ENCODE data around the gene CCL23.

The CCL23 gene

DNA sequence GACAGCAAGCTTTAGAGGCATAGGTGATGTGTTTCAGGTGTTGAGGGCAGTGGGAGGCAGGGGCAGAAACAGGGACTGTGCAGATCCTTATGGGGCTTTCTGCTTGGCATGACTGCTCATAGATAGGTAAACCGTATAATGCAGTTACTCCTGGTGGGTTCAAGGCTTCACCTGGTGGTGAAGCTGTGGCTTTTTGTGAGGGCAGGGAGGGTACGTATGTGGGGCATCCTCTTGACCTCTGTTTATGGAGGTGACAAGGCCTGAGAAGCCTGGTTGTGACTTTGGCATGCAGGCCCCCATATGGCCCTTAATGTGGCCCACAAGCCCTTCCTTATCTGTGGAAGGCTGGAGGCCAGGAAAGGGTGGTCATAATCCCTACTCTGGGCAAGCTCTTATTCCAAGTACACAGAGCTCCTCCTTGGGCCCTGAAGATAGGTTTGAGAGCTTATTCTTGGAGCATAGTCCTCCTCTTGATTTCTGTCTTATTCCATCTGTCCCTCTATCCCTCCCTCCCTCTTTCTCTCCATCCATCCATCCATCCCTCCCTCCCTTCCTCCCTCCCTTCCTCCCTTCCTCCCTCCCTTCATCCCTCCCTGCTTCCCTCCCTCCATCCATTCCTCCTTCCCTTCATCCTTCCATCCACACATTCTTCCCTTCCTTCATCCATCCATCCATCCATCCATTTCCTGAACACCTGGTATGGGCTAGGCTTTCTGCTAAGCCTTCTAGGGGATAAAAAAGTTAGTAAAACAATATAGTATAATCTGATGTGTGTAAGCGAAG, 35.2 kb downstream of the CCL23 start:
- no peak for DNase-seq (ENCODE audit: extremely low read depth, low read depth)
- TF ChIP-seq, protein P1, sequence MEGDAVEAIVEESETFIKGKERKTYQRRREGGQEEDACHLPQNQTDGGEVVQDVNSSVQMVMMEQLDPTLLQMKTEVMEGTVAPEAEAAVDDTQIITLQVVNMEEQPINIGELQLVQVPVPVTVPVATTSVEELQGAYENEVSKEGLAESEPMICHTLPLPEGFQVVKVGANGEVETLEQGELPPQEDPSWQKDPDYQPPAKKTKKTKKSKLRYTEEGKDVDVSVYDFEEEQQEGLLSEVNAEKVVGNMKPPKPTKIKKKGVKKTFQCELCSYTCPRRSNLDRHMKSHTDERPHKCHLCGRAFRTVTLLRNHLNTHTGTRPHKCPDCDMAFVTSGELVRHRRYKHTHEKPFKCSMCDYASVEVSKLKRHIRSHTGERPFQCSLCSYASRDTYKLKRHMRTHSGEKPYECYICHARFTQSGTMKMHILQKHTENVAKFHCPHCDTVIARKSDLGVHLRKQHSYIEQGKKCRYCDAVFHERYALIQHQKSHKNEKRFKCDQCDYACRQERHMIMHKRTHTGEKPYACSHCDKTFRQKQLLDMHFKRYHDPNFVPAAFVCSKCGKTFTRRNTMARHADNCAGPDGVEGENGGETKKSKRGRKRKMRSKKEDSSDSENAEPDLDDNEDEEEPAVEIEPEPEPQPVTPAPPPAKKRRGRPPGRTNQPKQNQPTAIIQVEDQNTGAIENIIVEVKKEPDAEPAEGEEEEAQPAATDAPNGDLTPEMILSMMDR (IDR thresholded peaks at IDR 0.05; ENCODE audit: low read depth, low read length, missing control alignments) = no peak
- no peak overlapping the region for H3K4me3 ChIP-seq (replicated peaks; ENCODE audit: low read depth, low read length)

DNA sequence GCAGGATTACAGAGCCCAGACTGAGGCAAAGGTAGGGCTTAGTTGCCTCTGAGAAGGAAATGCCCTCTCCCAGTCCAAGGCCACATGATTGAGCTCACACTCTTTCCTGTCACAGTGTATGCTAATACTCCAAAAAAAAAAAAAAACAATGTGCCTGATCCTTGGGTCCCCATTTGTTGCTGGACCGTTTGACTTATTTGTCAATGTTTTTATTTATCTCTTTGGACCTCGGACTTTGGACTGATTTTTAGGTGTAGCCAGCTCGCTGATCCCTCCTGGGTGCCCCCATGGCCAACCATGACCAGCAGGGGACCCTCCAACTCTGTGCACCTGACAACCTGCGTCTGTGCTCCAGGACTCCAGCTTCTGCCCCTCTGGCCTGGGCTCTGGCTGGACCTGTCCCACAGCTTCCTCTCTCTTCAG, 35.9 kb downstream of the CCL23 start:
- no peak for DNase-seq (ENCODE audit: extremely low read depth, low read depth)
- TF ChIP-seq, protein P1 (IDR thresholded peaks at IDR 0.05; ENCODE audit: low read depth, low read length, missing control alignments) = no peak
- no peak overlapping the region for H3K4me3 ChIP-seq (replicated peaks; ENCODE audit: low read depth, low read length)

DNA sequence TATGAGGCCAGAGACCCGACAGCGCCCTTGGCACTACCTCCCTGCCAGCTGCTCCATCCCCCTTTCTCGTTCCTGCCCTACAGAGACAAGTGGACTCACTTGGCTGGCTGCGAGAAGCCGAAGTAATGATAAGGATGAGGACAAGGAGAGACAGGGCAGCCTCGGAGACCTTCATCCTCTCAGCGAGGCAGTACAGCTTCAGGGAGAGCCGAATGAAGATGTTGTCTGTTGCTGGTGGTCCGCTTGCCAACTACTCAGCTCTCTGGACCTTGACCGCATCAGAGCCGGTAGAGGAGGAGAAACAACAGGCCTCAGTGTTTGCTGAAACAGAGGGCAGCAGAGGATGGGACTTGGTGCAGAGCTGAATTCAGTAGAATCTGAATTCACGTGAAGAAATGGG, 36.5 kb downstream of the CCL23 start, which contains the start of gene CCL16:
Gene CCL16, minus strand, starts transcription at position 252 of the 400 bp plus-strand sequence. Its CDS starts 77 bp downstream, at position 175.
- no peak within 1 kb of the TSS for H3K4me3 ChIP-seq (replicated peaks; ENCODE audit: low read depth, low read length)
- DNase-seq (ENCODE audit: extremely low read depth, low read depth) = no peak
- TF ChIP-seq, protein P1 (IDR thresholded peaks at IDR 0.05; ENCODE audit: low read depth, low read length, missing control alignments) = no peak

DNA sequence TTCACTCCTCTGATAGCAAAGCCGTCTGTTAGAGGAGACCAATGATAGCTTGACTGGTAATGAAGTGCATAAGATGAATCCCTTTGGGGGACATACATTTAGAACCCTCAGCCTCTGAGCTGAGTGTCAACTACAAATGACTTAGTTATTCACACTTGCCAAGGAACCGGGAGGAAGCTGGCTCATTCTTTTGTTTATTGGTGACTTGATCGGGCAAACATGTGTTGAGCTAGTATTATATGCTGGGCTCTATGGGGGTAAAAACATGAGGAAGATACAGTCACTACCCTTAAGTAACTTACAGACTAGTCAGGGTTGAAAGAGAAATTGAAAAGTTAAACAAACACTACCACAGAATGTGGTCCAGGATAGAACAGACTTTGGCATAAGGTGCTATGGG, 39.4 kb downstream of the CCL23 start:
- no peak overlapping the region for H3K4me3 ChIP-seq (replicated peaks; ENCODE audit: low read depth, low read length)
- TF ChIP-seq, protein P1 (IDR thresholded peaks at IDR 0.05; ENCODE audit: low read depth, low read length, missing control alignments) = no peak
- DNase-seq (ENCODE audit: extremely low read depth, low read depth) = no peak

DNA sequence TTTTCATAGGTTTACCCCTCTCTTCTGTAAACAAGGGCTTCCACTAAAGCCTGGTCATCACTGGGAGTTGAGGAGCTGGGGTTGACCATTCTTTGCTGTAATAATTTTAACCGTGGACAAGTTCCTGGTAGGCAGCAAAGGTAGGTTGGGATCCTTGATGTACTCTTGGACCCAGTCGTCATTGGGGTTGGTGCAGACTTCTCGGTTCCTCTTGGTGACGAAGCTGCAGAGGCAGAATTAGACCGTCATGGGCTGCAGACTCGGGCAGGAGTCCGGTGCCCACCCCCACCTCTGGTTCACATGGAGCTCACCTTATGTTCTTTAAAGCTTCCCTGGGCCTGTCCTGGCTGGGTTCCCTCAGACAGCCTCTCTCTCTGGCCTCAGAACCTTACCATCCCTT, 40.3 kb downstream of the CCL23 start:
- H3K4me3 ChIP-seq (replicated peaks; ENCODE audit: low read depth, low read length) = no peak overlapping the region
- DNase-seq (ENCODE audit: extremely low read depth, low read depth) = no peak
- TF ChIP-seq, protein P1 (IDR thresholded peaks at IDR 0.05; ENCODE audit: low read depth, low read length, missing control alignments) = no peak

DNA sequence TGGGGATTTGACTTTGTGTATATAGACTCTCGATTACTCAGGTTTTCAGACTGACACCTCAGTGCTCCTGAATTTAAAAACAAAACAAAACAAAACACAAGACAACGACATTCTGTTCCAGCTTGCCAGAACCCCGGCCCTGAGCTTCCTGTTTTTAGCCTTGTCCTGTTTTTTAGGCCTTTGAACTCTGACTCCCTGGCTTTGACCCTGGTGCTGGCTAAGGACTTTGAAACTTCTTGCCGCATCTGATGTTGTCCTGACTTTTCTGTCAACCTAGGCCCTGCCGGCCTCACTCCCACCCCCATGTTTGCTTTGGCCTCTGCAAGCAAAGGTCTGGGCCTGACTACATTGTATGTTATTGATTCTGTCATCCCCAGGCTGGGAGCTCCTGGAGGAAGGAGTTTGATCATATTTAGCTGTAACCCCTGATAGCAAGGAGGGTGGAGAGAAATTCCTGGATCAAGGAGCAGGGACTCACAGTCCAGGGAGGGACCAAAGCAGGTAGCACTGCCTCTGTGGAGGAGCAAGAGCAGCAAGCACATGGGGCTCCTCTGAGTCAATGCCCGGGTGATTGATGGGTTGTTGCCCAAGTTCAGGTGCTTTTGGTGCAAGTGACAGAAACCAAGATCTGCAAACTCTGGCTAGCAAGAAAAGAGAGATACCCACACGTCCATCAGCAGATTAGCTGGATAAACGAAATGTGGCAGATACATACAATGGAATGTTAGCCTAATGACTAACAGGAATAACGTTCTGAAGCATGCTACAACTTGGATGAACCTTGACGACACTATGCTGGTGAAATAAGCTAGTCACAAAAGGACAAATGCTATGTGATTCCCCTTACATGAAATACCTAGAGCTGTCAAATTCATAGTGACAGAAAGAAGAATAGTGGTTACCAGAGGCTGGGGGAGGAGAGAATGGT, 44.2 kb downstream of the CCL23 start:
- TF ChIP-seq, protein P1 (IDR thresholded peaks at IDR 0.05; ENCODE audit: low read depth, low read length, missing control alignments) = no peak
- no peak for DNase-seq (ENCODE audit: extremely low read depth, low read depth)
- no peak overlapping the region for H3K4me3 ChIP-seq (replicated peaks; ENCODE audit: low read depth, low read length)

Data from HFF-Myc (cell line).